Activated CD8-positive, alpha-beta memory T cell treated with anti-CD3 and anti-CD28 coated beads, Interleukin-2, amount 50 U/mL, for 48 hours (primary cell): Measurements from ENCODE around the gene RAB11FIP3.

Experiments used
- DNase-seq: peaks from one replicate; pipeline ENCODE4 v3.0.0-alpha.2; 2020

Gene RAB11FIP3

GRCh38 chr16:521381-522210 is 96.1 kb downstream of the RAB11FIP3 start:
- no peak for DNase-seq

GRCh38 chr16:522320-523096 is 97.1 kb downstream of the RAB11FIP3 start:
- no peak for DNase-seq

DNA sequence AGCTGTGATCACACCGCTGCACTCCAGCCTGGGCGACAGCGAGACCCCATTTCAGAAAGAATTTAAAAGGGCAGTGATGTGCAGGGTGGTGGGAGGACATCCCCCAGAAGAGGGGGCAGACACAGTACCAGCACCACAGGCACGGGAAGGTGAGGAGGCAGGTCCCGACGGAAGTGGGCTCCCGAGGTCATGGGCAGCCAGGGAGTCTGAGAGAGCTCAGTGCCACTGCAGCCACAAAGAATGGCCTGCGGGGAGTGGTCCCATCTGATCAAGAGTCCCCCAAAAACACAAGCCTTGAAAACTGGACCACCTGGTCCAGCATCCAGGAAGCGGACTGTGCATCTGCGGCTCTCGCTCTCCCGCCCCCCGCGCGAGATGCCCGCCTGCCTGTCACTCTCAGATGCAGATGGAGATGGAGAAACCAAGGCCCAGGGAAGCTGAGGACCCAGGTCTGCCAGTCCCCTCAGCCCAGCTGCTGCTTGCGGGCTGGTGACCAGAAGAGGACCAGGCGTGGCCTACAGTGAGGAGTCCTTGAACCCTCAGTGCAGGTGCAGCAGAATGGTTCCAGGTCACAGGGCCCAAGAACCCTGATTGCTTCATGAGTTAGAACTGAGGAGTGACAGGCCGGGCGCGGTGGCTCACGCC is 97.8 kb downstream of the RAB11FIP3 start:
- no peak for DNase-seq

- no peak for DNase-seq
Observed at GRCh38 chr16:524274-525040, 99.0 kb downstream of the RAB11FIP3 start.

- no peak for DNase-seq
Observed at GRCh38 chr16:525123-525519, 99.7 kb downstream of the RAB11FIP3 start.

DNA sequence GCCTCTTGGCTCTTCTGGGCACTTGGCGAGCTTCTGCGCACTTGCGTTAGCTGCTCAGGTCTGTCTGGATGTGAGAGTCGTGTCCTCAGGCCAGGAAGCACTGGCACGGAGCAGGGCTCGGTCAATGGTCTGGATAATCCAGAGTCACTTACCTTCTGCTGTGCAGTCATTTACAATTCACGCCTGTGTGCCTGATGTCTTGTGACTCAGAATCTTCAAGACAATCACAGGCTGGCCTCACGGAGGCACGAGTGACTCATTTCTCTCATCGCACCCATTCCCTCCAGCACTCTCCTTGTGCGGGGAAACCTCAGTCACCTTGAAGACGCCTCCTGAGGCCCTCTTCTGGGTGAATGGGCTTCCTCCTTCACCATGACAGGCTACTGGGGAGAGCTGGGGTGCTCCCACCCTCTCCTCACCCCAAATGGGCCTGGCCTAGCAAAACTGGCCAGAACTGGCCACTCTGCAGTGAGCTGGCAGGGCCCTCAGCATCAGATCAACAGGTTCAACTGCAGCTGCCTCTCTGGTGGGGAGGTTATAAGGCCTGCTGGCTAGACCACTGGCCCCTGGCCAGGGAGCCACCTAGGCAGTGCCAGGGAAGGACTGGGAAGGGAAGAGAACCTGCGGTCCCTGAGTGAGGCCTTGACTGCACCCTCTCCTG is 100.2 kb downstream of the RAB11FIP3 start:
- peak; percentile 84 for DNase-seq

DNA sequence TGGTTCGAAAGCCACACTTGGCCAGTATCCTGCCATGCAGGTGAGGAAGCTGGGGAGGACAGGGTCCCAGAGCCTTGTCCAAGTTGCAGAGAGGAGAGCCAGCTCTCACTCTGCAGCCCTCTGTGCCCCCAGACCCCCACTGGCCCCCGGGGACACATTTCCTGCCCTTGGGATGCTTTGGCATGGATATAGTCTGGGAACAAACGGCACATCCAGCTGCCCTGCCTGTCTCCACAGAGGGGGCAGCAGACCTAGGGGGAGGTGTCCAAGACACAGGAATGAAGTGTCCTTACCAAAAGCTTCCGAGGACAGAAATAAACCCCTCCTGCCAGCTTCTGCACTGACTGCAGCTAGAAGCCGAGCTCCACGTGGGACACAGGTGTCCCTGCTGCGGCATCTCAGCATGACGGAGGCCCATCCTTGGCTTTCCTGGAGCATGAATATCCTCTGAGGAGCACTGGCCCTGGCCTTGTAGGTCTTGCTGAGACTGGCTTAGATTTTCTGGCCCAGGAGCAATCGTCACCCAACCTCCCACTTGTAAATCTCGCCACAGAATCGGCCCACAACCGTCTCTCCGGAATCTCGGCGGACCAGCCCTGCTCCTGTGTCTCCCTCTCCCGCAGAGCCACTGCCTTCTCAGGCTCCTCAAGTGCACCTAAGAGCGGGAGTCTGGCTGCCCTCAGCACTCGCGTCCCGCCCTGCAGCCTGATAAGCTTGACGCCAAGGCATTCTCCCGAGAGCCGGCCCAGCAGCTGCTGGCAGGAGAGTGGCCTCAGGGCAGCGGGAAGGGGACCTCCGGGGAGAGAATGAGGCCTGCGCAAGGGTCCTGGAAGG is 100.9 kb downstream of the RAB11FIP3 start:
- peak; percentile 70 for DNase-seq

DNA sequence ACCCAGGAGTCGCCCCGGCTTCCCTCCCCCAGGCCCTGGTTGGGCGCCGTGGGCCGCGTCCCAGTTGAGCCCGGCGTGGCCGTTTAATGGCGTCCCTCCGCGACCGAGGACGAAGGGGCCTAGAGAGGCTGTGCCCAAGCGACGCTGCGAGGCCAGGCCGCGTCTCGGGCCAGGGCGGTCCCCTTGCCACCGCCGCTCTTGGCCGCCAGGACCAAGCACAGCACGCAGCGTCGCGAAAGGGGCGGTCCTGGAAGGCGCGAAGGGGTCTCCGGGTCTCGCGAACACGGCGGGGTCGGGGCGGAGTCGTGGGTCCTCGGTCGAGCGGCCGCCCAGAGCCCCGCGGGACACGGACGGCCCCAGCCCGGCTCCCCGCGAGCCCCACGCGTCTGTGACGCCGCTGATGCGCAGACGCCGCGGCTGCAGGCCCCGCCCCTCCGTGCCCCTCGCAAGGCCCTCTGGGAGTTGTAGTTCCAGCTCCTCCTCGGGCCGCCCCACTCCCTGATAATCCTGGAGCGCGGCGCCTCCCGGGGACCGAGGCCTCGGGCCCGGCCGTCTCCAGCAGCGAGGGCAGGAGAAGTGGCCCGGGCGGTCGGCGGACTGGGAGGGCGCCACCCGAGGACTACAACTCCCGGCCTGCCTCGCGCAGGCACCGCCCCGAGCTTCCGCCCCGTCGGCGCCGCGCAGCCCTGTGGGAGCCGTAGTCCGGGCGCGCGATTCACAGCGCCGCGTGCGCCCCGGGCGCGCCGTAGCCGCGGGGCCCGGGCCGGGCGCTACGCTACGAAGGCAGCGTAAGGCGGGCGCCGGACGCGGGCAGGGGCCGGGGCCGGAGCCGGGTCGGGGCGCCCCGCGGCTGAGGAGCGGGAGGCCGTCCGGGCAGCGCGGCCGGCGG is 101.8 kb downstream of the RAB11FIP3 start, which contains the start of gene CAPN15:
CAPN15 (plus strand) TSS at position 698 of the 889 bp plus-strand sequence. CDS start 19,127 bp downstream, outside the sequence.
- peak; percentile 93 for DNase-seq

GRCh38 chr16:528111-529011 is 102.9 kb downstream of the RAB11FIP3 start:
- DNase-seq: peak; percentile 73

DNA sequence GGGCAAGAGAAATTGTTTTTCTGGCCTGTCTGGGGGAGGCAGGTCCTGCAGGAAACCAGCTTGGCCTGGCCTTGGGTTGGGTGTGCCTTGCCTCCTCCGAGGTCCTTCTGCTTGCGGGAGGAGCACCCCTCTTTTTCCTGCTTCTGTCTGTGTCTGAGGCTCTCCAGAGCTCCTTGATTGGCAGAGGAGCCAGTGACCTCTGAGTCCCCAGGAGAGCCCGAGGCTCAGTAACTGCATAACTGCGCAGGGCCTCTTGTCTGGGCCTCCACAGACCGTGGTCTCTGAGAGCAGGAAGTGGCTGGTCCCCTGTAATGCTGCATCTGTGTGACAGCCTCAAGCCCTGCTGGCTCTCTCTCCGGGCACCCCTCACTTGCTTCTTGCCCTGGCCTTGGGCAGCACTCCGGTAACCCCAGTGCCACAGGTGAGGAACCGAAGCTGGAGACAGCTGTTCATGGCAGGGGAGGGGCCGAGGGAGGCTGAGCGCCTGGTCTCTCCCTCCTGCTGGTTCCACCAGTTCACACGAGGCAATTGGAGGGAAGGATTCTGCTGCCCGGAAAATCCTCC is 103.6 kb downstream of the RAB11FIP3 start:
- DNase-seq: no peak

DNA sequence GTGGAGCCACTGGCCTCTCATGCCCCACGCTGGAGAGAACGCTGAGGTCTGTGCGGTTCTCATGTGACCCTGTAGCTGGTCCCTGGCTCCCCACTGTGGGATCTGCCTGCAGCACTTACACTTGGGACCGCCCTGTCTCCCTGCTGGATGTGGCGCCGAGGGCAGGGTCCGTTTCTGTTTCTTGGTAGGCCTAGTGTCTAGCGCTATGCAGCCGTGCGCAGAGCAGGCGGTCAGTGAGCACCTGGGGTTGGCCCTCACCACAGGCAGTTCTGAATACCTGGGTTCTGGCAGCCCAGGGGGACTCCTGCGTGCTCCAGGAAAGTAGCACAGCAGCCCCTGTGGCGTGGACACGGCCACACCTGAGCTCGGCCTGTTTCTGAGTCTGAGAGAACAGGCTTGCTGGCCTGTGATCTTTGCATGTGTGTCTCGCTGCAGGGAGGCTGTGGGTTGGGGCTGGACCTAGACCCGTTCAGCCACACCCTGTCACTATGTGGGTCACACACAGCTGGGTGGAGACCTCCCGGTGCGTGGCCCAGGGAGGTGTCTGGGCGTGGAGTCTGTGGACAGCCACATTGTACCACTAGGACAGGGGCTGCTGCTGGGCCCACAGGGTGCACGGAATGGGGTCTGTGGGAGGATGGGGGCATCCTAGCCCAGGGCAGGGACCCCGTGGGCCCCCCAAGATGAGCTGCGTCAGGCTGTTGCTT is 104.8 kb downstream of the RAB11FIP3 start:
- no peak for DNase-seq

GRCh38 chr16:531494-532125 is 106.2 kb downstream of the RAB11FIP3 start:
- no peak for DNase-seq

- DNase-seq: no peak
Observed at GRCh38 chr16:533391-534123, 108.1 kb downstream of the RAB11FIP3 start.

- no peak for DNase-seq
Observed at GRCh38 chr16:534135-534534, 108.7 kb downstream of the RAB11FIP3 start.

- no peak for DNase-seq
Observed at GRCh38 chr16:534856-535445, 109.5 kb downstream of the RAB11FIP3 start.
